GM23338 (cell line): Measurements from ENCODE around the gene HEYL. TPM values are rescaled to one million over a fixed set of nuclear protein-coding genes. Genes with fewer than 3 reads are reported as not detected.

Experiments used
- ATAC-seq: fragments of 200-7000 bp; cut with Tn5 transposase; 3 replicates; pipeline ENCODE4 v1.9.1; 2020
- DNase-seq: peaks from one replicate; pipeline ENCODE4 v3.0.0-alpha.2; 2015; ENCODE audit warnings: low spot score
- H2AFZ ChIP-seq: fragments of 200-600 bp; sonication (generic); 2 replicates; pipeline ENCODE4 v1.8.0; 2016; ENCODE audit warnings: antibody characterized with exemption, mild to moderate bottlenecking, moderate library complexity
- H3F3A ChIP-seq: fragments of 200-600 bp; sonication (generic); replicated peaks from 2 replicates; pipeline ENCODE4 v1.8.0; 2017; ENCODE audit warnings: antibody characterized with exemption, mixed run types, low read depth
- H3K27ac ChIP-seq: fragments of 200-600 bp; sonication (generic); 2 replicates; pipeline ENCODE4 v1.6.1; 2016; ENCODE audit warnings: low read depth
- H3K27me3 ChIP-seq: fragments of 200-600 bp; sonication (generic); 2 replicates; pipeline ENCODE4 v1.8.0; 2016; ENCODE audit warnings: mild to moderate bottlenecking, mixed run types, moderate library complexity; ENCODE audit not compliant: insufficient read depth
- H3K36me3 ChIP-seq: fragments of 200-600 bp; sonication (generic); 2 replicates; pipeline ENCODE4 v1.8.0; 2016; ENCODE audit warnings: mild to moderate bottlenecking; ENCODE audit not compliant: insufficient read depth
- H3K4me1 ChIP-seq: fragments of 200-600 bp; sonication (generic); 2 replicates; pipeline ENCODE4 v1.8.0; 2016; ENCODE audit warnings: mild to moderate bottlenecking, moderate library complexity; ENCODE audit not compliant: insufficient read depth
- H3K4me2 ChIP-seq: fragments of 200-600 bp; sonication (generic); 2 replicates; pipeline ENCODE4 v1.7.1; 2017; ENCODE audit warnings: mixed run types
- H3K4me3 ChIP-seq: fragments of 200-600 bp; sonication (generic); 2 replicates; pipeline ENCODE4 v1.6.1; 2016; ENCODE audit warnings: mixed run types
- H3K79me2 ChIP-seq: fragments of 200-600 bp; sonication (generic); replicated peaks from 2 replicates; pipeline ENCODE4 v1.8.0; 2017; ENCODE audit warnings: mild to moderate bottlenecking; ENCODE audit not compliant: insufficient read depth
- H3K9me2 ChIP-seq: fragments of 200-600 bp; sonication (generic); 2 replicates; pipeline ENCODE4 v1.8.0; 2017; ENCODE audit not compliant: insufficient read depth
- H4K20me1 ChIP-seq: fragments of 200-600 bp; sonication (generic); replicated peaks from 2 replicates; pipeline ENCODE4 v1.8.0; 2017; ENCODE audit warnings: mild to moderate bottlenecking; ENCODE audit not compliant: insufficient read depth
- H3K27ac Mint-ChIP-seq: 2 replicates; pipeline ENCODE4 v1.8.0; 2020; ENCODE audit warnings: inconsistent platforms, mild to moderate bottlenecking, moderate library complexity, mixed read lengths
- H3K27me3 Mint-ChIP-seq: 3 replicates; pipeline ENCODE4 v1.8.0; 2022; ENCODE audit warnings: low read depth, mild to moderate bottlenecking, moderate library complexity, mixed read lengths, inconsistent platforms; ENCODE audit not compliant: insufficient read depth, poor library complexity
- H3K36me3 Mint-ChIP-seq: 3 replicates; pipeline ENCODE4 v1.8.0; 2021; ENCODE audit warnings: low read depth, mild to moderate bottlenecking, inconsistent platforms, moderate library complexity, mixed read lengths
- H3K4me1 Mint-ChIP-seq: 3 replicates; pipeline ENCODE4 v1.8.0; 2020; ENCODE audit warnings: mild to moderate bottlenecking, inconsistent platforms, mixed read lengths
- H3K4me3 Mint-ChIP-seq: 3 replicates; pipeline ENCODE4 v1.8.0; 2021; ENCODE audit warnings: moderate library complexity, mild to moderate bottlenecking, inconsistent platforms, mixed read lengths
- H3K9me3 Mint-ChIP-seq: 3 replicates; pipeline ENCODE4 v1.8.0; 2020; ENCODE audit warnings: moderate library complexity, mild to moderate bottlenecking, inconsistent platforms, mixed read lengths
- ETS1 ChIP-seq: IDR thresholded peaks from 2 replicates; pipeline ENCODE4 v1.6.1; 2016; ENCODE audit warnings: antibody characterized with exemption
- EZH2 ChIP-seq: fragments of 200-600 bp; sonication (generic); IDR thresholded peaks from one replicate; pipeline ENCODE4 v1.8.0; 2017; ENCODE audit warnings: antibody characterized with exemption, mild to moderate bottlenecking, low read depth; ENCODE audit not compliant: unreplicated experiment
- EZH2phosphoT487 ChIP-seq: fragments of 200-600 bp; sonication (generic); IDR thresholded peaks from one replicate; pipeline ENCODE4 v1.8.1; 2018; ENCODE audit warnings: antibody characterized with exemption; ENCODE audit not compliant: unreplicated experiment
- JUNB ChIP-seq: IDR thresholded peaks from one replicate; pipeline ENCODE4 v1.6.1; 2016; ENCODE audit warnings: antibody characterized with exemption; ENCODE audit not compliant: unreplicated experiment
- NANOG ChIP-seq: IDR thresholded peaks from 2 replicates; pipeline ENCODE4 v1.6.1; 2016; ENCODE audit warnings: antibody characterized with exemption, borderline replicate concordance
- POLR2AphosphoS5 ChIP-seq: IDR thresholded peaks from 2 replicates; pipeline ENCODE4 v1.6.1; 2016; ENCODE audit warnings: antibody characterized with exemption, low read depth
- STAT1 ChIP-seq: IDR thresholded peaks from one replicate; pipeline ENCODE4 v1.6.1; 2016; ENCODE audit warnings: antibody characterized with exemption; ENCODE audit not compliant: unreplicated experiment
- ZNF331 ChIP-seq: fragments of 250-450 bp; sonication (Bioruptor Pico); IDR thresholded peaks from 2 replicates; pipeline ENCODE4 v1.5.0; 2020; ENCODE audit warnings: low read depth, mild to moderate bottlenecking, moderate library complexity
- ZNF462 ChIP-seq: fragments of 250-450 bp; sonication (Bioruptor Pico); IDR thresholded peaks from 2 replicates; pipeline ENCODE4 v1.5.0; 2020; ENCODE audit warnings: mild to moderate bottlenecking, moderate library complexity
- polyA plus RNA-seq: library from polyadenylated mRNA; unstranded; fragments of >200 nt; fragmentation: Nextera tagmentation; extraction: Ambion mirVana; gene quantifications from 2 replicates; pipeline ENCODE4 v1.2.1, GENCODE V29; 2016
- total RNA-seq: library from RNA; depleted of rRNA; stranded (reverse); fragments of >200 nt; shearing (Covaris generic); gene quantifications from 2 replicates; pipeline ENCODE4 v1.2.3, GENCODE V29; 2014
- TF ChIP-seq, protein P1 (sequence below): IDR thresholded peaks from one replicate; pipeline ENCODE4 v1.6.1; 2018; ENCODE audit warnings: antibody characterized with exemption; ENCODE audit not compliant: unreplicated experiment

Gene HEYL
- total and polyA plus RNA-seq, 2 experiments from 2014 or later: 1.6 to 4.5 TPM

GRCh38 chr1:39622427-39622826, 17.0 kb downstream of the HEYL start (continued):
- TF ChIP-seq ZNF462 (CRISPR knock-in tag) (no peak), STAT1 (no peak), POLR2AphosphoS5 (no peak), JUNB (no peak), EZH2 (no peak), ZNF331 (CRISPR knock-in tag) (no peak)

DNA sequence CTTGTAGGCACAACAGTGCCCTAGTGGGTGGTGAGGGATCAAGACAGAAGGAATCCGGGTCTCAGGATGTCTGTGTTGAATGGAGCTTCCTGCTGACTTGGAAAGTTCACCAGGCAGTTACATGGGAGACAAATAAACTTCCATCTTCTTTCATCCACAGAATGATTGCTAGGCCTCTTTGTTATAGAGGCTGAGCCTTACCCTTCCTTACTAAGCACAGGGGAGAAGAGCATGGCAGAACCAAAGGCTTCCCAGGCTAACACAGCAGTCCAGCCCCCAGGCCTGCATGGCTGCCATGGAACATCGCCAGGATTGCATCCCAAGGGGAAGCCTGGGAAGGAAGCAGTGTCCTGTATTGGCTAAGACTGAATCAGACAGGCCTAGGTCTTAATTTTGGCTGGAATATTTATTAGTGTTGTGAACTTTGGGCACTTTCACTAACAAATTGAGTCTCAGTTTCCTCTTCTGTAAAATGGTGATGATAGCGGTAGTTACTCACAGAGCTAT, 18.7 kb downstream of the HEYL start:
- Histone ChIP-seq H3K4me1 (no peaks in the 10 kb centered on the region), H3K4me3 (no peak overlapping the region), H3K27me3 (no peaks in the 10 kb centered on the region), H3K4me2 (no peak overlapping the region), H3K79me2 (no peaks in the 10 kb centered on the region), H3F3A (no peaks in the 10 kb centered on the region), H3K27ac (no peak overlapping the region), H4K20me1 (no peaks in the 10 kb centered on the region), H2AFZ (no peak overlapping the region), H3K36me3 (no peaks in the 10 kb centered on the region), H3K9me2 (no peaks in the 10 kb centered on the region)
- Mint-ChIP-seq H3K27ac (no peak overlapping the region), H3K4me3 (no peak overlapping the region), H3K9me3 (peaks cover 2% of the 10 kb centered on the region; the same call in 1 of the 3 replicates), H3K4me1 (no peaks in the 10 kb centered on the region), H3K36me3 (no peaks in the 10 kb centered on the region; the same call in 2 of the 3 replicates), H3K27me3 (peaks cover 22% of the 10 kb centered on the region)
- no peak for ATAC-seq
- DNase-seq: no peak
- no peak for TF ChIP-seq NANOG
- TF ChIP-seq POLR2AphosphoS5: no peak
- TF ChIP-seq STAT1: no peak
- TF ChIP-seq, protein P1, sequence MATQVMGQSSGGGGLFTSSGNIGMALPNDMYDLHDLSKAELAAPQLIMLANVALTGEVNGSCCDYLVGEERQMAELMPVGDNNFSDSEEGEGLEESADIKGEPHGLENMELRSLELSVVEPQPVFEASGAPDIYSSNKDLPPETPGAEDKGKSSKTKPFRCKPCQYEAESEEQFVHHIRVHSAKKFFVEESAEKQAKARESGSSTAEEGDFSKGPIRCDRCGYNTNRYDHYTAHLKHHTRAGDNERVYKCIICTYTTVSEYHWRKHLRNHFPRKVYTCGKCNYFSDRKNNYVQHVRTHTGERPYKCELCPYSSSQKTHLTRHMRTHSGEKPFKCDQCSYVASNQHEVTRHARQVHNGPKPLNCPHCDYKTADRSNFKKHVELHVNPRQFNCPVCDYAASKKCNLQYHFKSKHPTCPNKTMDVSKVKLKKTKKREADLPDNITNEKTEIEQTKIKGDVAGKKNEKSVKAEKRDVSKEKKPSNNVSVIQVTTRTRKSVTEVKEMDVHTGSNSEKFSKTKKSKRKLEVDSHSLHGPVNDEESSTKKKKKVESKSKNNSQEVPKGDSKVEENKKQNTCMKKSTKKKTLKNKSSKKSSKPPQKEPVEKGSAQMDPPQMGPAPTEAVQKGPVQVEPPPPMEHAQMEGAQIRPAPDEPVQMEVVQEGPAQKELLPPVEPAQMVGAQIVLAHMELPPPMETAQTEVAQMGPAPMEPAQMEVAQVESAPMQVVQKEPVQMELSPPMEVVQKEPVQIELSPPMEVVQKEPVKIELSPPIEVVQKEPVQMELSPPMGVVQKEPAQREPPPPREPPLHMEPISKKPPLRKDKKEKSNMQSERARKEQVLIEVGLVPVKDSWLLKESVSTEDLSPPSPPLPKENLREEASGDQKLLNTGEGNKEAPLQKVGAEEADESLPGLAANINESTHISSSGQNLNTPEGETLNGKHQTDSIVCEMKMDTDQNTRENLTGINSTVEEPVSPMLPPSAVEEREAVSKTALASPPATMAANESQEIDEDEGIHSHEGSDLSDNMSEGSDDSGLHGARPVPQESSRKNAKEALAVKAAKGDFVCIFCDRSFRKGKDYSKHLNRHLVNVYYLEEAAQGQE: no peak
- TF ChIP-seq EZH2phosphoT487: no peak
- TF ChIP-seq ETS1: no peak
